ENCODE results near the gene CCNK.

The CCNK gene

DNA sequence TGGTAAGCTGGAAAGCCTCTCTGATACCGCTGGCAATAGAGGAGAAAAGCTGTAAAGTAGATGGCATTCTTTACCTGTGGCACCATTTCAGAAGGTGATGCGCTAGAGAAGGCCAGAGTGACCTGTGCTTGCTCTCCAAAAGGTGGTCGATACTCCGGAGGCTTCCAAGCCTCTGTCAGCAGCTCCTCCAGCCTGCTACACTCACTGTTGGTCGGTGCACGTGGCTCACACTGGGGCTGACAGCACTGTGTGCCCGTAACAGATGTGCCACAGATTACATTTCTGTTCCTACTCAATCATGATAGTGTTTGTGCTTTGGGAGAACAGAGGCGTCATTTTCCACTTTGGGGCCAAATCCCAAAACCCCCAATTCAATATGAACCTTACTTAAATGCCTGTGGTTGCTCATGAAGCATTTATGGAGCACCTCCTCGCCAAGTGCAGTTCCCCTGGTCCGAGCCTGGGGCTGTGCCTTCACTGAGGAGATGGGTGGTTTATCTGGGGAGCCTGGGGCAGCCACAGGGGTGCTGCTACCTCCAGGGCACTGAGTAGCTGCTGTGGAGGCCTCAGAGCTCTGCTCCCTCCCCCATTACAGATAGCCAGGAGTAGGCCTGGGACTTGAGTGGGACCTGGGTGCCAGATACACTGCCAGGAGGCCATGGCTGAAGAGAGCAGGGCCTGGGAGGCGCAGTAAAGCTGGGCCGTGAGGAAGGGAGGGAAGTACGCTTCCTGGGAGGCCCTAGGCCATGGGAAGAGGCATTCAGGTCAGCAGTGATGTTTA lies 26.8 kb downstream of the CCNK start:
- H3K9me3 ChIP-seq (ENCODE audit: control insufficient read depth in 1 of 2, low read length in 2 of 2), result no peaks in the 10 kb centered on the region
- no peak overlapping the region for H3K4me3 ChIP-seq (ENCODE audit: low read depth in 1 of 2, low read length in 2 of 2)
- H3K27ac ChIP-seq (ENCODE audit: low read length), result no peak overlapping the region
- H3K36me3 ChIP-seq (ENCODE audit: control insufficient read depth in 1 of 2, insufficient read depth in 2 of 2, low read length in 2 of 2), result peaks cover 63% of the 10 kb centered on the region in 2 donors
- no peaks in the 10 kb centered on the region for H3K27me3 ChIP-seq (ENCODE audit: low read depth, low read length)
- peaks cover 4 to 25% of the 10 kb centered on the region in 2 donors for H3K4me1 ChIP-seq (ENCODE audit: control insufficient read depth in 1 of 2, insufficient read depth in 2 of 2, low read length in 2 of 2)

GRCh38 chr14:99508896-99509629 lies 27.9 kb downstream of the CCNK start:
- Histone ChIP-seq H3K4me1 (ENCODE audit: control insufficient read depth in 1 of 2, insufficient read depth in 2 of 2, low read length in 2 of 2) (peaks cover 4 to 25% of the 10 kb centered on the region in 2 donors), H3K27me3 (ENCODE audit: low read depth, low read length) (no peaks in the 10 kb centered on the region), H3K9me3 (ENCODE audit: control insufficient read depth in 1 of 2, low read length in 2 of 2) (no peaks in the 10 kb centered on the region), H3K4me3 (ENCODE audit: low read depth in 1 of 2, low read length in 2 of 2) (no peak overlapping the region), H3K36me3 (ENCODE audit: control insufficient read depth in 1 of 2, insufficient read depth in 2 of 2, low read length in 2 of 2) (peaks cover 54 to 57% of the 10 kb centered on the region in 2 donors), H3K27ac (ENCODE audit: low read length) (no peak overlapping the region)

GRCh38 chr14:99509871-99510555 lies 28.8 kb downstream of the CCNK start:
- Histone ChIP-seq H3K36me3 (ENCODE audit: control insufficient read depth in 1 of 2, insufficient read depth in 2 of 2, low read length in 2 of 2) (peaks cover 47 to 57% of the 10 kb centered on the region in 2 donors), H3K9me3 (ENCODE audit: control insufficient read depth in 1 of 2, low read length in 2 of 2) (no peaks in the 10 kb centered on the region), H3K27ac (ENCODE audit: low read length) (no peak overlapping the region), H3K4me3 (ENCODE audit: low read depth in 1 of 2, low read length in 2 of 2) (no peak overlapping the region), H3K4me1 (ENCODE audit: control insufficient read depth in 1 of 2, insufficient read depth in 2 of 2, low read length in 2 of 2) (peaks cover 4 to 25% of the 10 kb centered on the region in 2 donors), H3K27me3 (ENCODE audit: low read depth, low read length) (no peaks in the 10 kb centered on the region)

DNA sequence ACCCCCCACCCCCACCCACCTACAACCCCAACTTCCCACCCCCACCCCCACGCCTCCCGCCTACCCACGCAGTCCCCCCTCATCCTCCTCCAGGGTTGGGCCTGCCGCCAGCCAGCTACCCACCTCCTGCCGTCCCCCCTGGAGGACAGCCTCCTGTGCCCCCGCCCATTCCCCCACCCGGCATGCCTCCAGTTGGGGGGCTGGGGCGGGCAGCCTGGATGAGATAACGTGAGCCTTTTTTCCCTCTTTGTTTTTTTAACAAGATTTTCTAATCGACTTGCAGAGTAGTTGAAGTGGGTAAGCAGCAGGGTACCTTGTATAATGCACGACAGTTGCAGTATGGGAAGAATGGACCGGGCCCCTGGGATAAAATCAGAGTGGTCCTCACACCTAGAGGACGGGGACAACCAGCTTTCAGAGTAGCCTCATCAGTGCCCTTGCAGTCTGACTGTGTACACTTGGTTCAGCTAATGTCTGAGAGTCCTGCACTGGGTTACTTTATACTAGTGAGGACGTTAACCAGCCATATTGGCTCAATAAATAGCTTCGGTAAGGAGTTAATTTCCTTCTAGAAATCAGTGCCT lies 29.4 kb downstream of the CCNK start:
- peaks cover 41 to 57% of the 10 kb centered on the region in 2 donors for H3K36me3 ChIP-seq (ENCODE audit: control insufficient read depth in 1 of 2, insufficient read depth in 2 of 2, low read length in 2 of 2)
- no peaks in the 10 kb centered on the region for H3K9me3 ChIP-seq (ENCODE audit: control insufficient read depth in 1 of 2, low read length in 2 of 2)
- H3K27me3 ChIP-seq (ENCODE audit: low read depth, low read length), result no peaks in the 10 kb centered on the region
- H3K27ac ChIP-seq (ENCODE audit: low read length), result no peak overlapping the region
- no peak overlapping the region for H3K4me3 ChIP-seq (ENCODE audit: low read depth in 1 of 2, low read length in 2 of 2)
- peaks cover 4 to 25% of the 10 kb centered on the region in 2 donors for H3K4me1 ChIP-seq (ENCODE audit: control insufficient read depth in 1 of 2, insufficient read depth in 2 of 2, low read length in 2 of 2)

- Histone ChIP-seq H3K27me3 (ENCODE audit: low read depth, low read length) (no peaks in the 10 kb centered on the region), H3K27ac (ENCODE audit: low read length) (peak overlapping the region; percentile 7), H3K36me3 (ENCODE audit: control insufficient read depth in 1 of 2, insufficient read depth in 2 of 2, low read length in 2 of 2) (peaks cover 32 to 47% of the 10 kb centered on the region in 2 donors), H3K4me3 (ENCODE audit: low read depth in 1 of 2, low read length in 2 of 2) (no peak overlapping the region), H3K4me1 (ENCODE audit: control insufficient read depth in 1 of 2, insufficient read depth in 2 of 2, low read length in 2 of 2) (peaks cover 4 to 25% of the 10 kb centered on the region in 2 donors), H3K9me3 (ENCODE audit: control insufficient read depth in 1 of 2, low read length in 2 of 2) (no peaks in the 10 kb centered on the region)
Measured at GRCh38 chr14:99511421-99512109, 30.4 kb downstream of the CCNK start.

DNA sequence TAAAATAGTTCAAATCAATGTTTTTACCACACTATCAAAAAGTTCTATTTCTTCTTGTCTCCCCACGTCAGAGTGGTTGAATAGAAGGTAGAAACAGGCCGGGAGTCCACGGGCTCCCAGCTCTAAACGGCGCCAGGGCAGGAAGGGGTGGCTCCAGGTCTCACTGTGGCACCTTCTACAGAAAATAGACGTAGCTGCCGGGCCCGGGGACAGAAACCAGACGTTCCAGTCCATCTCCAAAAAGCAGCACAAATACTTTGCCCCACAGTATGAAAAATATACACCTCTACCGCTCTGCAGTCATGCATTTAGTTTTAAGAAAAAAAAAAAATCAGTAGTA lies 30.9 kb downstream of the CCNK start:
- Histone ChIP-seq H3K27me3 (ENCODE audit: low read depth, low read length) (no peaks in the 10 kb centered on the region), H3K27ac (ENCODE audit: low read length) (no peak overlapping the region), H3K36me3 (ENCODE audit: control insufficient read depth in 1 of 2, insufficient read depth in 2 of 2, low read length in 2 of 2) (peaks cover 27 to 42% of the 10 kb centered on the region in 2 donors), H3K4me3 (ENCODE audit: low read depth in 1 of 2, low read length in 2 of 2) (no peak overlapping the region), H3K9me3 (ENCODE audit: control insufficient read depth in 1 of 2, low read length in 2 of 2) (no peaks in the 10 kb centered on the region), H3K4me1 (ENCODE audit: control insufficient read depth in 1 of 2, insufficient read depth in 2 of 2, low read length in 2 of 2) (peaks cover 4 to 25% of the 10 kb centered on the region in 2 donors)

GRCh38 chr14:99512571-99513182 lies 31.5 kb downstream of the CCNK start:
- H3K27ac ChIP-seq (ENCODE audit: low read length), result no peak overlapping the region
- no peaks in the 10 kb centered on the region for H3K9me3 ChIP-seq (ENCODE audit: control insufficient read depth in 1 of 2, low read length in 2 of 2)
- no peak overlapping the region for H3K4me3 ChIP-seq (ENCODE audit: low read depth in 1 of 2, low read length in 2 of 2)
- peaks cover 4 to 28% of the 10 kb centered on the region in 2 donors for H3K4me1 ChIP-seq (ENCODE audit: control insufficient read depth in 1 of 2, insufficient read depth in 2 of 2, low read length in 2 of 2)
- H3K27me3 ChIP-seq (ENCODE audit: low read depth, low read length), result no peaks in the 10 kb centered on the region
- peaks cover 21 to 36% of the 10 kb centered on the region in 2 donors for H3K36me3 ChIP-seq (ENCODE audit: control insufficient read depth in 1 of 2, insufficient read depth in 2 of 2, low read length in 2 of 2)

GRCh38 chr14:99513183-99513694 lies 32.0 kb downstream of the CCNK start:
- no peak overlapping the region for H3K27ac ChIP-seq (ENCODE audit: low read length)
- H3K27me3 ChIP-seq (ENCODE audit: low read depth, low read length), result no peaks in the 10 kb centered on the region
- peaks cover 15 to 31% of the 10 kb centered on the region in 2 donors for H3K36me3 ChIP-seq (ENCODE audit: control insufficient read depth in 1 of 2, insufficient read depth in 2 of 2, low read length in 2 of 2)
- H3K4me1 ChIP-seq (ENCODE audit: control insufficient read depth in 1 of 2, insufficient read depth in 2 of 2, low read length in 2 of 2), result peaks cover 4 to 34% of the 10 kb centered on the region in 2 donors
- no peak overlapping the region for H3K4me3 ChIP-seq (ENCODE audit: low read depth in 1 of 2, low read length in 2 of 2)
- no peaks in the 10 kb centered on the region for H3K9me3 ChIP-seq (ENCODE audit: control insufficient read depth in 1 of 2, low read length in 2 of 2)

DNA sequence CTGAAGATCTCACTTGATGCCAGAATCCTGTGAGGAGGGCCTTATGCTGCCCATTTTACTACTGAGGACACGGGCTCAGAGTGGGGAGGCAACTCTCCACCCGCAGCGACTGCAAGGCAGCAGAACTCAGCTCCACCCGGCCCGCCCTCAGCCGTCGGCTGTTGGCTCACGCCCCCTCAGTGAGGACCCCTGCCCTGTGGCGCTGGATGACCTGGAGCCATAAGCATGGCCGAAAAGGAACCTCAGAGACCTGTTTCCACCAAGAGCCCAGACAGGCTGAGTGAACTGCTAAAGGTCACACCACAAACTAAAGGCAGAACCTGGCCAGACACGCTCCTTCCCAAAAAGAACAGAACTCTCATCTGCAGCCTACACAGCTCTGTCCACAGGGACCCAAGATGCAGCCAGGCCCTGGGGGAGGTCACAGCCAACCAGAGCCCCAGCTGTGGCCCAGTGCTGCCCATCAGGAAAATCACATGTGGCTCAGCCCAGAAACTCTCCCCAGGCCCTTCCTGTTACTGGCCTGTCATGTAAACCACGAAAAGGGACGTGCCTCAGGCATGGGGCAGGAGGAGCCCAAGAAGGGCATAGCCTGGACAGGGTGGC lies 32.8 kb downstream of the CCNK start:
- no peaks in the 10 kb centered on the region for H3K27me3 ChIP-seq (ENCODE audit: low read depth, low read length)
- H3K4me1 ChIP-seq (ENCODE audit: control insufficient read depth in 1 of 2, insufficient read depth in 2 of 2, low read length in 2 of 2), result peaks cover 4 to 40% of the 10 kb centered on the region in 2 donors
- H3K9me3 ChIP-seq (ENCODE audit: control insufficient read depth in 1 of 2, low read length in 2 of 2), result no peaks in the 10 kb centered on the region
- no peak overlapping the region for H3K4me3 ChIP-seq (ENCODE audit: low read depth in 1 of 2, low read length in 2 of 2)
- H3K27ac ChIP-seq (ENCODE audit: low read length), result no peak overlapping the region
- peaks cover 7 to 23% of the 10 kb centered on the region in 2 donors for H3K36me3 ChIP-seq (ENCODE audit: control insufficient read depth in 1 of 2, insufficient read depth in 2 of 2, low read length in 2 of 2)
